PFSK-1 (cell line): ENCODE measurements around the gene HSPA12A.

Experiments
- FOXP2 ChIP-seq: optimal IDR thresholded peaks from 2 replicates; pipeline ENCODE3; 2011; ENCODE audit warnings: borderline replicate concordance, control low read depth, inconsistent platforms; ENCODE audit not compliant: insufficient read depth; ENCODE audit errors: extremely low read length, extremely low read depth
- POLR2AphosphoS5 ChIP-seq: IDR thresholded peaks from 2 replicates; pipeline ENCODE4 v1.6.1; 2012; ENCODE audit warnings: low read depth, mild to moderate bottlenecking, control low read depth, low read length, moderate library complexity
- REST ChIP-seq, 2 experiments: IDR thresholded peaks; 2 replicates each; pipeline versions ENCODE4 v1.6.1 to v1.8.0; 2011 to 2012; ENCODE audit warnings: low read depth in 2 of 2, low read length in 2 of 2, control low read depth in 1 of 2, inconsistent platforms in 1 of 2, mild to moderate bottlenecking in 1 of 2, moderate library complexity in 1 of 2; ENCODE audit not compliant: insufficient read depth in 1 of 2
- SIN3A ChIP-seq: IDR thresholded peaks from 2 replicates; pipeline ENCODE4 v1.6.1; 2012; ENCODE audit warnings: mild to moderate bottlenecking, low read length, moderate library complexity, borderline replicate concordance; ENCODE audit not compliant: insufficient read depth
- TAF1 ChIP-seq: IDR thresholded peaks from 2 replicates; pipeline ENCODE4 v1.6.1; 2012; ENCODE audit warnings: low read length, control low read depth, borderline replicate concordance; ENCODE audit not compliant: insufficient read depth

Gene HSPA12A

GRCh38 chr10:116712519-116712918, 29.8 kb downstream of the HSPA12A start:
- TF ChIP-seq FOXP2 (no peak), SIN3A (no peak), POLR2AphosphoS5 (no peak), TAF1 (no peak), REST (IDR thresholded peaks at IDR 0.05; ENCODE audit: insufficient read depth in 1 of 2, low read depth in 2 of 2, low read length in 2 of 2) (no peak)

GRCh38 chr10:116710076-116710475, 32.3 kb downstream of the HSPA12A start:
- TF ChIP-seq TAF1 = no peak
- no peak for TF ChIP-seq SIN3A
- TF ChIP-seq FOXP2 = no peak
- no peak for TF ChIP-seq POLR2AphosphoS5
- TF ChIP-seq REST (IDR thresholded peaks at IDR 0.05; ENCODE audit: insufficient read depth in 1 of 2, low read depth in 2 of 2, low read length in 2 of 2) = no peak

- TF ChIP-seq REST (IDR thresholded peaks at IDR 0.05; ENCODE audit: insufficient read depth in 1 of 2, low read depth in 2 of 2, low read length in 2 of 2) = no peak
- no peak for TF ChIP-seq FOXP2
- no peak for TF ChIP-seq TAF1
- TF ChIP-seq POLR2AphosphoS5 = no peak
- no peak for TF ChIP-seq SIN3A
These were observed 33.5 kb downstream of the HSPA12A start for GRCh38 chr10:116708877-116709276.

- TF ChIP-seq SIN3A (no peak), REST (IDR thresholded peaks at IDR 0.05; ENCODE audit: insufficient read depth in 1 of 2, low read depth in 2 of 2, low read length in 2 of 2) (no peak), POLR2AphosphoS5 (no peak), FOXP2 (no peak), TAF1 (no peak)
These were observed 34.0 kb downstream of the HSPA12A start for GRCh38 chr10:116708391-116708821.

- no peak for TF ChIP-seq TAF1
- TF ChIP-seq POLR2AphosphoS5 = no peak
- no peak for TF ChIP-seq SIN3A
- TF ChIP-seq REST (IDR thresholded peaks at IDR 0.05; ENCODE audit: insufficient read depth in 1 of 2, low read depth in 2 of 2, low read length in 2 of 2) = no peak
- no peak for TF ChIP-seq FOXP2
These were observed 34.4 kb downstream of the HSPA12A start for GRCh38 chr10:116707981-116708380.
